ENCODE results near the gene CA5A. TPM values are rescaled to one million over a fixed set of nuclear protein-coding genes. Genes with fewer than 3 reads are reported as not detected.

The CA5A gene
- total RNA-seq, 1 experiment from 2014 or later, result not detected

GRCh38 chr16:87926246-87927194 lies 9.8 kb downstream of the CA5A start:
- Mint-ChIP-seq H3K27me3 (ENCODE audit: insufficient read depth, unreplicated experiment) (peaks cover 31% of the 10 kb centered on the region), H3K36me3 (ENCODE audit: insufficient read depth, unreplicated experiment) (peaks cover 6% of the 10 kb centered on the region), H3K4me3 (ENCODE audit: unreplicated experiment) (no peak overlapping the region), H3K9me3 (ENCODE audit: unreplicated experiment) (no peaks in the 10 kb centered on the region), H3K27ac (ENCODE audit: low read depth, unreplicated experiment) (no peak overlapping the region), H3K4me1 (ENCODE audit: insufficient read depth, unreplicated experiment) (no peaks in the 10 kb centered on the region)
- no TSS peak for BruUV-seq (replicated peaks)
- no peak for DNase-seq (ENCODE audit: unreplicated experiment)
- intact Hi-C loops (cut with micrococcal nuclease), result no loop called here
- CTCF ChIA-PET, result interaction anchor here (0.6 to 1.0 kb wide), 3 partner anchors 30 to 146 kb away, joined by 3 to 4 read pairs (median 4); no protein-coding TSS in a partner anchor
- TF ChIP-seq, protein P1, sequence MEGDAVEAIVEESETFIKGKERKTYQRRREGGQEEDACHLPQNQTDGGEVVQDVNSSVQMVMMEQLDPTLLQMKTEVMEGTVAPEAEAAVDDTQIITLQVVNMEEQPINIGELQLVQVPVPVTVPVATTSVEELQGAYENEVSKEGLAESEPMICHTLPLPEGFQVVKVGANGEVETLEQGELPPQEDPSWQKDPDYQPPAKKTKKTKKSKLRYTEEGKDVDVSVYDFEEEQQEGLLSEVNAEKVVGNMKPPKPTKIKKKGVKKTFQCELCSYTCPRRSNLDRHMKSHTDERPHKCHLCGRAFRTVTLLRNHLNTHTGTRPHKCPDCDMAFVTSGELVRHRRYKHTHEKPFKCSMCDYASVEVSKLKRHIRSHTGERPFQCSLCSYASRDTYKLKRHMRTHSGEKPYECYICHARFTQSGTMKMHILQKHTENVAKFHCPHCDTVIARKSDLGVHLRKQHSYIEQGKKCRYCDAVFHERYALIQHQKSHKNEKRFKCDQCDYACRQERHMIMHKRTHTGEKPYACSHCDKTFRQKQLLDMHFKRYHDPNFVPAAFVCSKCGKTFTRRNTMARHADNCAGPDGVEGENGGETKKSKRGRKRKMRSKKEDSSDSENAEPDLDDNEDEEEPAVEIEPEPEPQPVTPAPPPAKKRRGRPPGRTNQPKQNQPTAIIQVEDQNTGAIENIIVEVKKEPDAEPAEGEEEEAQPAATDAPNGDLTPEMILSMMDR (IDR thresholded peaks at IDR 0.05; ENCODE audit: unreplicated experiment), result no peak
- POLR2A ChIA-PET, result no interaction called here

GRCh38 chr16:87924811-87925670 lies 11.3 kb downstream of the CA5A start:
- TF ChIP-seq, protein P1 (IDR thresholded peaks at IDR 0.05; ENCODE audit: unreplicated experiment), result no peak
- no TSS peak for BruUV-seq (replicated peaks)
- POLR2A ChIA-PET, result no interaction called here
- no peaks in the 10 kb centered on the region for H3K4me1 Mint-ChIP-seq (ENCODE audit: insufficient read depth, unreplicated experiment)
- DNase-seq (ENCODE audit: unreplicated experiment), result peak; percentile 48
- peaks cover 31% of the 10 kb centered on the region for H3K27me3 Mint-ChIP-seq (ENCODE audit: insufficient read depth, unreplicated experiment)
- H3K36me3 Mint-ChIP-seq (ENCODE audit: insufficient read depth, unreplicated experiment), result peaks cover 6% of the 10 kb centered on the region
- intact Hi-C loops (cut with micrococcal nuclease), result no loop called here
- H3K9me3 Mint-ChIP-seq (ENCODE audit: unreplicated experiment), result no peaks in the 10 kb centered on the region
- CTCF ChIA-PET, result interaction anchor here (0.6 to 1.1 kb wide), 4 partner anchors 29 to 511 kb away, joined by 3 to 4 read pairs (median 4); no protein-coding TSS in a partner anchor
- H3K27ac Mint-ChIP-seq (ENCODE audit: low read depth, unreplicated experiment), result no peak overlapping the region
- no peak overlapping the region for H3K4me3 Mint-ChIP-seq (ENCODE audit: unreplicated experiment)

GRCh38 chr16:87924041-87924810 lies 12.1 kb downstream of the CA5A start:
- Mint-ChIP-seq H3K36me3 (ENCODE audit: insufficient read depth, unreplicated experiment) (peaks cover 6% of the 10 kb centered on the region), H3K27me3 (ENCODE audit: insufficient read depth, unreplicated experiment) (peaks cover 31% of the 10 kb centered on the region), H3K27ac (ENCODE audit: low read depth, unreplicated experiment) (no peak overlapping the region), H3K9me3 (ENCODE audit: unreplicated experiment) (no peaks in the 10 kb centered on the region), H3K4me1 (ENCODE audit: insufficient read depth, unreplicated experiment) (no peaks in the 10 kb centered on the region), H3K4me3 (ENCODE audit: unreplicated experiment) (no peak overlapping the region)
- TF ChIP-seq, protein P1 (IDR thresholded peaks at IDR 0.05; ENCODE audit: unreplicated experiment), result no peak
- CTCF ChIA-PET, result no interaction called here
- BruUV-seq (replicated peaks), result no TSS peak
- intact Hi-C loops (cut with micrococcal nuclease), result no loop called here
- POLR2A ChIA-PET, result no interaction called here
- no peak for DNase-seq (ENCODE audit: unreplicated experiment)

All from MCF 10A (cell line).